Activated naive CD4-positive, alpha-beta T cell treated with anti-CD3 and anti-CD28 coated beads for 36 hours (primary cell): Measurements from ENCODE around the gene ATXN7L2. TPM values are rescaled to one million over a fixed set of nuclear protein-coding genes. Genes with fewer than 3 reads are reported as not detected.

ENCODE experiments used
- CTCF ChIA-PET: fragments of 350-600 bp; sonication (Branson Sonifier 250); formaldehyde crosslinking; loops from one replicate; lab custom pipeline; 2021; ENCODE audit warnings: antibody characterized with exemption; lab: Charles Lee
- DNase-seq: peaks from one replicate; pipeline ENCODE4 v3.0.0-alpha.2; 2020
- H3K27ac Mint-ChIP-seq: one replicate; pipeline ENCODE4 v1.8.0; 2021; ENCODE audit warnings: mild to moderate bottlenecking, mixed read lengths
- H3K27me3 Mint-ChIP-seq: one replicate; pipeline ENCODE4 v1.8.0; 2021; ENCODE audit warnings: low read depth, mixed read lengths
- H3K36me3 Mint-ChIP-seq: one replicate; pipeline ENCODE4 v1.8.0; 2021; ENCODE audit warnings: low read depth, mixed read lengths
- H3K4me1 Mint-ChIP-seq: one replicate; pipeline ENCODE4 v1.8.0; 2021; ENCODE audit warnings: low read depth, mixed read lengths
- H3K4me3 Mint-ChIP-seq: one replicate; pipeline ENCODE4 v1.8.0; 2021; ENCODE audit warnings: mild to moderate bottlenecking, moderate library complexity, mixed read lengths
- H3K9me3 Mint-ChIP-seq: one replicate; pipeline ENCODE4 v1.8.0; 2021; ENCODE audit warnings: mixed read lengths
- intact Hi-C: fragments of 100-400 bp; cut with micrococcal nuclease; formaldehyde crosslinking; loops from one replicate; pipeline ENCODE4 v1.15.1; 2023
- total RNA-seq, 2 experiments: library from RNA; stranded (reverse); gene quantifications; one replicate each; pipeline ENCODE4 v1.2.3, GENCODE V29; 2021

Gene ATXN7L2
- total RNA-seq, 2 experiments from 2014 or later = 15.2 to 16.4 TPM

GRCh38 chr1:109529881-109530456 is 46.3 kb downstream of the ATXN7L2 start:
- Mint-ChIP-seq H3K27ac (no peak overlapping the region), H3K4me1 (peaks cover 22% of the 10 kb centered on the region), H3K9me3 (no peaks in the 10 kb centered on the region), H3K36me3 (no peaks in the 10 kb centered on the region), H3K4me3 (no peak overlapping the region), H3K27me3 (no peaks in the 10 kb centered on the region)
- CTCF ChIA-PET = interaction anchor here (0.6 to 19.9 kb wide), 15 partner anchors 10 to 497 kb away, joined by 3 to 1207 read pairs (median 4); partner anchors contain the start of genes AHCYL1, AMIGO1, ATXN7L2 and CYB561D1
- intact Hi-C loops = loop anchor here (5.0 kb wide), 1 partner anchor 418 kb away; the partner anchor contains the start of gene ELAPOR1
- no peak for DNase-seq

DNA sequence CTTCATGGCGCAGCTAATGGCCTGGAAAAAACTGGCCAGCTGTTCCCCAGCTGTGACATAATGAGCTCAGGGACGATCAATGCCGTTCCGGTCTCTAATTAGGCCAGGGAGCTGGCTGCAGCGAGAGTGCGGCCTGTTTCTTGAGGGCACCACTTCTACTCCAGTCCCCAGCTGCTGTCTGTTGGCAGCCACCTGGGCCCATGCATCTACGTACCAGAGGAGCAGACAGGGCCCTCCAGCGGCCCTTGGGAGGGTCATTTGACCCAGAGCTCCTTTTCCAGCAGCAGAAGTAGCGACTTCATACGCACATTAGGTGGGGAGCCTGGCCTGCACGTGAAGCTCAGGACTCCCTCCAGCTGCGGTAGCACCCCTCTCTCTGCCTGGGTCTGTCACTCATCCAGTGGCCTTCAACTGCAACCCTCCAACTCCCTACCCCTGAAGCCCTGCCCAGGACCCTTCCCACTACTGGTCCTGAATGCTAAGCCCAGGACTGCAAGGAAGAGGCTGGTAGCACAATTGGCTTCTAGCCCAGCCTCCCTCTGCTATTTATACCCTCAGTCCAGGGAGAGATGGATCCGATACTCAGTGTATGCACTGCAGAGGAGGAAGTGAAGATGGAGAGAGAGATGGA is 46.9 kb downstream of the ATXN7L2 start:
- no peaks in the 10 kb centered on the region for H3K9me3 Mint-ChIP-seq
- DNase-seq = no peak
- no peaks in the 10 kb centered on the region for H3K36me3 Mint-ChIP-seq
- H3K27me3 Mint-ChIP-seq = no peaks in the 10 kb centered on the region
- intact Hi-C loops = loop anchor here (5.0 kb wide), 1 partner anchor 418 kb away; the partner anchor contains the start of gene ELAPOR1
- no peak overlapping the region for H3K27ac Mint-ChIP-seq
- CTCF ChIA-PET = interaction anchor here (0.6 to 19.9 kb wide), 11 partner anchors 11 to 454 kb away, joined by 3 to 1207 read pairs (median 5); partner anchors contain the start of genes AHCYL1, AMIGO1, ATXN7L2 and CYB561D1
- H3K4me3 Mint-ChIP-seq = no peak overlapping the region
- peaks cover 22% of the 10 kb centered on the region for H3K4me1 Mint-ChIP-seq

DNA sequence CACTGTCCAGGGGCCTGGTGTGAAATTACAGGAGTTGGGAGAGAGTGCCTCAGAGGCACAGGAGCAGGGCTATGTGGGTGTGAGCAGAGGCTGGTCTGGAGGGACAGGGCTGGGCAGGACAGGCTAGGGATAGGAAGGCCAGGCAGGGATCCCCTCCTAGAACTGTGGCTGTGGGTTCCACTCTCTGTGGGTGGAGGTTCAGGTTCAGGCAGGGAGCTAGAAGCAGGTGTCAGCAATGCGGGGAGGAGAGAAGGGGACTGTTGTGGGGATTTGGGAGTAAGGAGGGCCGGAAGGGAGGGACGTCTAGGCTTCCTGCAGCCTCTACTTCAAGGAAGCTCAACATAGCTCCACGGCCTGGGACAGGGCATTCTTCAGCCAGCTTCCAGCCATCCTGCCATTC is 47.7 kb downstream of the ATXN7L2 start:
- H3K4me1 Mint-ChIP-seq = peaks cover 22% of the 10 kb centered on the region
- H3K4me3 Mint-ChIP-seq = no peak overlapping the region
- H3K27me3 Mint-ChIP-seq = no peaks in the 10 kb centered on the region
- H3K27ac Mint-ChIP-seq = no peak overlapping the region
- H3K9me3 Mint-ChIP-seq = no peaks in the 10 kb centered on the region
- intact Hi-C loops = loop anchor here (5.0 kb wide), 1 partner anchor 419 kb away; the partner anchor contains the start of gene ELAPOR1
- no peak for DNase-seq
- H3K36me3 Mint-ChIP-seq = no peaks in the 10 kb centered on the region
- CTCF ChIA-PET = interaction anchor here (0.6 to 19.9 kb wide), 39 partner anchors 8 to 453 kb away, joined by 3 to 1207 read pairs (median 7); partner anchors contain the start of genes AHCYL1, AMIGO1, ATXN7L2 and CELSR2

GRCh38 chr1:109531826-109532364 is 48.2 kb downstream of the ATXN7L2 start:
- Mint-ChIP-seq H3K4me3 (peak overlapping the region; percentile 57), H3K27me3 (no peaks in the 10 kb centered on the region), H3K27ac (peak overlapping the region; percentile 81), H3K4me1 (peaks cover 22% of the 10 kb centered on the region), H3K36me3 (no peaks in the 10 kb centered on the region), H3K9me3 (no peaks in the 10 kb centered on the region)
- intact Hi-C loops = loop anchor here (1.0 to 5.0 kb wide), 10 partner anchors 34 to 703 kb away; partner anchors contain the start of genes CYB561D1, ELAPOR1 and PSMA5
- no peak for DNase-seq
- CTCF ChIA-PET = interaction anchor here (0.5 to 19.9 kb wide), 56 partner anchors 9 to 452 kb away, joined by 3 to 1207 read pairs (median 5); partner anchors contain the start of genes AHCYL1, AMIGO1, ATXN7L2 and CELSR2

- H3K4me3 Mint-ChIP-seq = peak overlapping the region; percentile 57
- no peaks in the 10 kb centered on the region for H3K36me3 Mint-ChIP-seq
- H3K4me1 Mint-ChIP-seq = peaks cover 22% of the 10 kb centered on the region
- no peaks in the 10 kb centered on the region for H3K27me3 Mint-ChIP-seq
- peak; percentile 96 for DNase-seq
- peak overlapping the region; percentile 81 for H3K27ac Mint-ChIP-seq
- no peaks in the 10 kb centered on the region for H3K9me3 Mint-ChIP-seq
- CTCF ChIA-PET = interaction anchor here (0.5 to 19.9 kb wide), 70 partner anchors 9 to 452 kb away, joined by 3 to 1207 read pairs (median 4); partner anchors contain the start of genes AHCYL1, AMIGO1, AMPD2 and ATXN7L2
- intact Hi-C loops = loop anchor here (1.0 to 5.0 kb wide), 10 partner anchors 34 to 704 kb away; partner anchors contain the start of genes CYB561D1, ELAPOR1 and PSMA5
Measured at GRCh38 chr1:109532365-109533136, 48.8 kb downstream of the ATXN7L2 start.

DNA sequence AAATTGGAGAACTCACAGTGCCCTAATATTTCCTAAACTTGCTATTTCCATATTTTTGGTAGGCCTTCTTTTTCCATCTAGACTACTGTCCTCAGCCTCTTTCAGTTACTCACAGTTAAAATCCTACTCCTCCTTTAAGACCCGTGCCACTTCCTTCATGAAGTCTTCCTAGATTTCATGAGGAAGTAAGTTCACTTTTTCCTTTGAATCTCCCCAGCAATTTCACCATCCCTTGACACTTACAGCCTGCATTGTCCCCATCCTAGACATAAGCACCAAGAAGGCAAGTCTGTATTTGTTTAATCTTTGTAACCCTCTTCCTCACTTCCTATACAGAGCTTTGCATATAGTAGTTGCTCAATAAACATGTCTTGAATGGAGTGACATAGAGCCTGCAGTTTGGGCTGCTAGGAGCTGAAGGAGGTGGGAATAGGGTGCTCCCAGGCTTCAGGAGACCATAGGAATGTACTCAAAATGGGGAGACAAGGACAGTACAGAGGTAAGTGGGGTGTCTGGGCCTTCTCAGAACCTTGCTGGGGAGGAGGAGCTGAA is 50.7 kb downstream of the ATXN7L2 start:
- CTCF ChIA-PET = interaction anchor here (0.6 to 19.9 kb wide), 5 partner anchors 12 to 135 kb away, joined by 3 to 1207 read pairs (median 22); partner anchors contain the start of genes AMIGO1, ATXN7L2, CYB561D1 and SORT1
- DNase-seq = no peak
- no peaks in the 10 kb centered on the region for H3K9me3 Mint-ChIP-seq
- H3K4me1 Mint-ChIP-seq = peaks cover 22% of the 10 kb centered on the region
- no peak overlapping the region for H3K4me3 Mint-ChIP-seq
- H3K36me3 Mint-ChIP-seq = no peaks in the 10 kb centered on the region
- H3K27ac Mint-ChIP-seq = no peak overlapping the region
- H3K27me3 Mint-ChIP-seq = no peaks in the 10 kb centered on the region
- intact Hi-C loops = loop anchor here (5.0 kb wide), 1 partner anchor 422 kb away; the partner anchor contains the start of gene ELAPOR1

DNA sequence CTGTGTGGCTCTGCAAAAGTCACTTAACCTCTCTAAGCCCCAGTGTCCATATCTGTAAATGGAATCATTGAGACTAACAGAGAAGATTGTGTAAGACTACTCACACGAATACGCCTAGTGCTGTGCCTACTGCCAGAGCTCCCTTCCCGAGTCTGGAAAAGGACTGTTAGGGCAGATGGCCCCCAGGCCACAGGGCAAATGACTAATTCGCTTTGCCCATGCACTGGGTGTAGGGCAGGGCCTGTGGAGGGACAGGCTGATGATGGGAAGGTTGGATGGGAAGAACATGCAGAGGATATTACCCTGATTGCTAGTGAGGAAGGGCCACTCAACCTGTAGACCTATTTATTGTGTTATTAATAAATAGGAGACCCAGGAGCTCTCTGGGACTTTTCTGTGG is 51.8 kb downstream of the ATXN7L2 start:
- H3K36me3 Mint-ChIP-seq = no peaks in the 10 kb centered on the region
- no peak overlapping the region for H3K27ac Mint-ChIP-seq
- H3K4me1 Mint-ChIP-seq = peaks cover 22% of the 10 kb centered on the region
- H3K4me3 Mint-ChIP-seq = no peak overlapping the region
- no peak for DNase-seq
- intact Hi-C loops = no loop called here
- H3K9me3 Mint-ChIP-seq = no peaks in the 10 kb centered on the region
- CTCF ChIA-PET = interaction anchor here (1.6 to 19.9 kb wide), 4 partner anchors 11 to 136 kb away, joined by 5 to 1207 read pairs (median 34); partner anchors contain the start of genes AMIGO1, ATXN7L2, CYB561D1 and SORT1
- H3K27me3 Mint-ChIP-seq = no peaks in the 10 kb centered on the region

- intact Hi-C loops = no loop called here
- Mint-ChIP-seq H3K9me3 (no peaks in the 10 kb centered on the region), H3K4me1 (peaks cover 18% of the 10 kb centered on the region), H3K27me3 (no peaks in the 10 kb centered on the region), H3K27ac (no peak overlapping the region), H3K36me3 (no peaks in the 10 kb centered on the region), H3K4me3 (no peak overlapping the region)
- CTCF ChIA-PET = interaction anchor here (0.9 to 19.9 kb wide), 3 partner anchors 35 to 258 kb away, joined by 3 to 1207 read pairs (median 46); partner anchors contain the start of genes AMIGO1, ATXN7L2, CYB561D1 and SORT1
- no peak for DNase-seq
Measured at GRCh38 chr1:109535971-109536491, 52.3 kb downstream of the ATXN7L2 start.

DNA sequence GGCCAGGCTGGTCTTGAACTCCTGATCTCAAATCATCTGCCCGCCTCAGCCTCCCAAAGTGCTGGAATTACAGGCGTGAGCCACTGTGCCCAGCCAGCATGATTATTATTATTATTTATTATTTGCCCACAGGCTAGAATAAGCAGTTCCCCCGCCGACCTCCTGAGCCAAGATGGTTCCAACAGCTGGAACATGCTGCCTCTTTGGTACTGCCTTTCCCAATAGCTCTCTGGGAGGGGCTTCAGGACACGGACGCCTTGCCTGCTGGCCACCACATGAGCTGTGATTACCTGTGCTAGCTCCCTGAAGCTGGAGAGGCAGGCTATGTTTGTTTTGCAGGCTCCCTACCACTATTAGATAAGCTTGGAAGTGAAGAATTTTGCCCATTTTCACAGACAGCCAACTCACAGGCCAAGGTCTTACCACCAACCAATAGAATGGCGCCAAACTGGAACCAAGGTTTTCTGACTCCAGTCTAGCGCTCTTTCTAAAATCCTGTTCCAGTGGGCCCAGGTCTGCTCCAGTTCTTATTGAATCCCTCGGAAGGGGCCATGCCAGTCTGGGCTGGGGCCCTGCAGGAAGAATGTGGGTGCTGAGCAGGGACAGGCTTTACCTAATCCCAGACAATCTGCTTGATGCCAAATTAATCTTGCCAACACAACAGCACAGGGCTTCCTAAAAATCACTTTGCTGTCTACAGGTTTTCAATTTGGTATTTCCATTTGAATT is 53.9 kb downstream of the ATXN7L2 start:
- Mint-ChIP-seq H3K27ac (no peak overlapping the region), H3K9me3 (no peaks in the 10 kb centered on the region), H3K36me3 (no peaks in the 10 kb centered on the region), H3K27me3 (no peaks in the 10 kb centered on the region), H3K4me3 (no peak overlapping the region), H3K4me1 (peaks cover 2% of the 10 kb centered on the region)
- DNase-seq = no peak
- intact Hi-C loops = no loop called here
- CTCF ChIA-PET = interaction anchor here (0.9 to 19.9 kb wide), 4 partner anchors 9 to 261 kb away, joined by 3 to 1207 read pairs (median 6); partner anchors contain the start of genes AMIGO1, ATXN7L2, CYB561D1 and GNAI3

- no peak overlapping the region for H3K27ac Mint-ChIP-seq
- CTCF ChIA-PET = interaction anchor here (0.7 to 19.9 kb wide), 5 partner anchors 10 to 102 kb away, joined by 3 to 1207 read pairs (median 6); partner anchors contain the start of genes AMIGO1, ATXN7L2, CYB561D1 and GNAI3
- no peaks in the 10 kb centered on the region for H3K4me1 Mint-ChIP-seq
- no peaks in the 10 kb centered on the region for H3K9me3 Mint-ChIP-seq
- DNase-seq = no peak
- H3K4me3 Mint-ChIP-seq = no peak overlapping the region
- H3K36me3 Mint-ChIP-seq = no peaks in the 10 kb centered on the region
- intact Hi-C loops = no loop called here
- no peaks in the 10 kb centered on the region for H3K27me3 Mint-ChIP-seq
Measured at GRCh38 chr1:109538827-109539555, 55.3 kb downstream of the ATXN7L2 start.
